SK-N-SH (cell line): ENCODE measurements around the gene ATP11A. TPM values are rescaled to one million over a fixed set of nuclear protein-coding genes. Genes with fewer than 3 reads are reported as not detected.

Experiments
- CTCF ChIA-PET: fragments of 300-600, 350-600 bp; formaldehyde crosslinking; extraction: SDS; loops from one replicate; lab custom pipeline; 2021; lab: Yijun Ruan, JAX
- POLR2A ChIA-PET: fragments of 350-600 bp; sonication (Branson Sonifier 250); formaldehyde crosslinking; extraction: SDS; loops from one replicate; lab custom pipeline; 2020; ENCODE audit warnings: antibody characterized with exemption, inconsistent platforms; lab: Yijun Ruan, JAX
- DNase-seq: peaks from one replicate; pipeline ENCODE4 v3.0.0; 2012
- H2AFZ ChIP-seq: fragments of 200-600 bp; sonication (generic); 2 replicates; pipeline ENCODE4 v1.8.1; 2016; ENCODE audit warnings: antibody characterized with exemption, mild to moderate bottlenecking, low read depth
- H3F3A ChIP-seq: fragments of 200-600 bp; sonication (generic); replicated peaks from 2 replicates; pipeline ENCODE3; 2016; ENCODE audit warnings: antibody characterized with exemption, mild to moderate bottlenecking; ENCODE audit not compliant: insufficient read depth
- H3K27ac ChIP-seq, 2 experiments: fragments of 200-500 bp in 1 of 2; fragments of 200-600 bp in 1 of 2; sonication (Bioruptor generic) in 1 of 2; sonication (generic), shearing (Covaris generic) in 1 of 2; 2 replicates each; pipeline versions ENCODE4 v1.5.1 to v1.6.1; 2014 to 2016; ENCODE audit warnings: low read depth in 2 of 2, inconsistent platforms in 1 of 2, low read length in 1 of 2, mild to moderate bottlenecking in 1 of 2, mixed read lengths in 1 of 2
- H3K27me3 ChIP-seq: fragments of 200-600 bp; sonication (generic), shearing (Covaris generic); 2 replicates; pipeline ENCODE4 v1.6.1; 2016; ENCODE audit warnings: mixed run types; ENCODE audit not compliant: insufficient read depth
- H3K36me3 ChIP-seq, 2 experiments: fragments of 200-500 bp in 1 of 2; fragments of 200-600 bp in 1 of 2; sonication (Bioruptor generic) in 1 of 2; sonication (generic) in 1 of 2; replicated peaks in 1 of 2; 2 replicates each; pipeline versions ENCODE3 to v1.5.1; 2014 to 2016; ENCODE audit warnings: low read length in 1 of 2, mild to moderate bottlenecking in 1 of 2; ENCODE audit not compliant: insufficient read depth in 2 of 2, control insufficient read depth in 1 of 2
- H3K4me1 ChIP-seq, 2 experiments: fragments of 200-500 bp in 1 of 2; fragments of 200-600 bp in 1 of 2; sonication (Bioruptor generic) in 1 of 2; sonication (generic), shearing (Covaris generic) in 1 of 2; 2 replicates each; pipeline versions ENCODE4 v1.5.1 to v1.6.1; 2014 to 2016; ENCODE audit warnings: low read depth in 1 of 2, low read length in 1 of 2, mixed run types in 1 of 2; ENCODE audit not compliant: insufficient read depth in 2 of 2, control insufficient read depth in 1 of 2
- H3K4me2 ChIP-seq: fragments of 200-600 bp; sonication (generic), shearing (Covaris generic); 2 replicates; pipeline ENCODE4 v1.6.1; 2017; ENCODE audit warnings: mixed run types
- H3K4me3 ChIP-seq, 2 experiments: fragments of 200-500 bp in 1 of 2; fragments of 200-600 bp in 1 of 2; sonication (Bioruptor generic) in 1 of 2; sonication (generic), shearing (Covaris generic) in 1 of 2; 2 replicates each; pipeline versions ENCODE4 v1.5.1 to v1.8.1; 2014 to 2016; ENCODE audit warnings: low read depth in 2 of 2, inconsistent platforms in 1 of 2, low read length in 1 of 2, mild to moderate bottlenecking in 1 of 2, mixed read lengths in 1 of 2, moderate library complexity in 1 of 2
- H3K79me2 ChIP-seq: fragments of 200-600 bp; sonication (generic); 2 replicates; pipeline ENCODE4 v1.8.1; 2017; ENCODE audit warnings: mild to moderate bottlenecking; ENCODE audit not compliant: insufficient read depth
- H3K9ac ChIP-seq: fragments of 200-600 bp; sonication (generic); 2 replicates; pipeline ENCODE4 v1.6.1; 2017; ENCODE audit warnings: mixed run types
- H3K9me2 ChIP-seq: fragments of 200-600 bp; sonication (generic); 2 replicates; pipeline ENCODE4 v1.6.1; 2017; ENCODE audit warnings: mixed run types
- H3K9me3 ChIP-seq: fragments of 200-600 bp; sonication (generic); 2 replicates; pipeline ENCODE4 v1.6.1; 2017; ENCODE audit warnings: mixed run types, mild to moderate bottlenecking, moderate library complexity
- H4K20me1 ChIP-seq: fragments of 200-600 bp; sonication (generic); 2 replicates; pipeline ENCODE4 v1.6.1; 2017; ENCODE audit warnings: mild to moderate bottlenecking, mixed run types; ENCODE audit not compliant: insufficient read depth
- CHD2 ChIP-seq: fragments of 150-350 bp; IDR thresholded peaks from 2 replicates; pipeline ENCODE4 v1.6.1; 2018; ENCODE audit warnings: low read length; ENCODE audit not compliant: partially characterized antibody
- ELF1 ChIP-seq: IDR thresholded peaks from 2 replicates; pipeline ENCODE4 v1.4.0; 2012
- EP300 ChIP-seq, 2 experiments: IDR thresholded peaks; 2 replicates each; pipeline versions ENCODE4 v1.4.0 to v1.6.1; 2012; ENCODE audit warnings: borderline replicate concordance in 1 of 2, low read depth in 1 of 2, low read length in 1 of 2
- FOSL2 ChIP-seq: IDR thresholded peaks from 2 replicates; pipeline ENCODE4 v1.4.0; 2012; ENCODE audit warnings: low read depth, mild to moderate bottlenecking, moderate library complexity, borderline replicate concordance
- GABPA ChIP-seq: IDR thresholded peaks from 2 replicates; pipeline ENCODE4 v1.4.0; 2012; ENCODE audit warnings: low read depth, mild to moderate bottlenecking
- GATA2 ChIP-seq: sonication (generic); formaldehyde crosslinking; IDR thresholded peaks from 2 replicates; pipeline ENCODE4 v1.5.0; 2020; ENCODE audit warnings: mild to moderate bottlenecking, missing genetic modification reagents
- JUND ChIP-seq: IDR thresholded peaks from 2 replicates; pipeline ENCODE4 v1.4.0; 2012
- MXI1 ChIP-seq: IDR thresholded peaks from 2 replicates; pipeline ENCODE4 v1.6.1; 2012; ENCODE audit warnings: mild to moderate bottlenecking, low read depth, low read length, improper control_type of control experiment
- RCOR1 ChIP-seq: fragments of 150-350 bp; IDR thresholded peaks from 2 replicates; pipeline ENCODE4 v1.6.1; 2017; ENCODE audit warnings: antibody characterized with exemption, low read length
- SMC3 ChIP-seq: IDR thresholded peaks from 2 replicates; pipeline ENCODE4 v1.6.1; 2012; ENCODE audit warnings: low read depth, low read length, improper control_type of control experiment
- TAF1 ChIP-seq: IDR thresholded peaks from 2 replicates; pipeline ENCODE4 v1.6.1; 2012; ENCODE audit warnings: low read depth, mild to moderate bottlenecking, low read length, moderate library complexity, borderline replicate concordance
- TEAD4 ChIP-seq: IDR thresholded peaks from 2 replicates; pipeline ENCODE4 v1.4.0; 2012; ENCODE audit warnings: mild to moderate bottlenecking, borderline replicate concordance; ENCODE audit not compliant: insufficient read depth
- YY1 ChIP-seq: IDR thresholded peaks from 2 replicates; pipeline ENCODE4 v1.4.0; 2012; ENCODE audit warnings: low read depth, mild to moderate bottlenecking
- WGBS: methylation state at CpG from one replicate; pipeline ENCODE4 v1.1.6; 2017; ENCODE audit warnings: low lambda C conversion rate; 5-methylcytosine and 5-hydroxymethylcytosine counted together
- polyA plus RNA-seq, 3 experiments: library from polyadenylated mRNA; depleted of rRNA; stranded (reverse); fragments of >200 nt; gene quantifications; 2 replicates each; pipeline ENCODE4 v1.2.3, GENCODE V29; 2012
- TF ChIP-seq, protein P1 (sequence below): IDR thresholded peaks from 2 replicates; pipeline ENCODE4; 2012
- TF ChIP-seq, protein P2 (sequence below): fragments of 200-600 bp; sonication (generic); IDR thresholded peaks from 2 replicates; pipeline ENCODE4 v1.6.1; 2017; ENCODE audit warnings: antibody characterized with exemption, mild to moderate bottlenecking, moderate library complexity
- TF ChIP-seq, protein P3 (sequence below): fragments of 150-350 bp; IDR thresholded peaks from 2 replicates; pipeline ENCODE4 v1.6.1; 2016; ENCODE audit warnings: mild to moderate bottlenecking, low read depth, low read length
- TF ChIP-seq, protein P4 (sequence below): IDR thresholded peaks from 2 replicates; pipeline ENCODE4 v1.6.1; 2012; ENCODE audit warnings: mild to moderate bottlenecking, low read depth, low read length, moderate library complexity
- TF ChIP-seq, protein P5 (sequence below): IDR thresholded peaks from 2 replicates; pipeline ENCODE4 v1.4.0; 2012; ENCODE audit warnings: low read depth, borderline replicate concordance

Gene ATP11A
- polyA plus RNA-seq, 1 of the 3 experiments (the other 2 are of a cell fraction) = 4.1 TPM

DNA sequence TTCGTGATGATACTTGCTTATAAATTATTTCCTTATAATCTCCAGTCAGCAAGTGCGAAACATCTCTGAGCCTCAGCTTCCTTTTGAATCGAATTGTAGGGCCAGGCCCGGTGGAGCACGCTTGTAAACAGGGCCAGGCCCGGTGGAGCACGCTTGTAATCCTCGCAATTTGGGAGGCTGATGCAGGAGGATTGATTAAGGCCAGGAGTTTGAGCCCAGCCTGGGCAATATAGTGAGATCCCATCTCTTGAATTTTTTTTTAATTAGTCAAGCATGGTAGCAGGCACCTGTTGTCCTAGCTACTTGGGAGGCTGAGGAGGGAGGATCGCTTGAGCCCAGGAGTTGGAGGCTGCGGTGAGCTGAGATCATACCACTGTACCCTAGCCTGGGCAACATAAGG, 163.0 kb downstream of the ATP11A start:
- Histone ChIP-seq H3K4me2 (no peak overlapping the region), H3K9ac (no peak overlapping the region), H3K9me2 (no peaks in the 10 kb centered on the region), H3K4me3 (no peak overlapping the region), H3K4me1 (peaks cover 0 to 3% of the 10 kb centered on the region in 2 experiments; a peak in 2 of 4 replicates), H3F3A (no peaks in the 10 kb centered on the region), H3K9me3 (no peaks in the 10 kb centered on the region), H2AFZ (no peak overlapping the region), H3K27ac (no peak overlapping the region), H3K36me3 (peaks cover 16 to 27% of the 10 kb centered on the region in 2 experiments), H3K79me2 (no peaks in the 10 kb centered on the region), H4K20me1 (no peaks in the 10 kb centered on the region), H3K27me3 (no peaks in the 10 kb centered on the region)
- TF ChIP-seq JUND = no peak
- TF ChIP-seq, protein P1, sequence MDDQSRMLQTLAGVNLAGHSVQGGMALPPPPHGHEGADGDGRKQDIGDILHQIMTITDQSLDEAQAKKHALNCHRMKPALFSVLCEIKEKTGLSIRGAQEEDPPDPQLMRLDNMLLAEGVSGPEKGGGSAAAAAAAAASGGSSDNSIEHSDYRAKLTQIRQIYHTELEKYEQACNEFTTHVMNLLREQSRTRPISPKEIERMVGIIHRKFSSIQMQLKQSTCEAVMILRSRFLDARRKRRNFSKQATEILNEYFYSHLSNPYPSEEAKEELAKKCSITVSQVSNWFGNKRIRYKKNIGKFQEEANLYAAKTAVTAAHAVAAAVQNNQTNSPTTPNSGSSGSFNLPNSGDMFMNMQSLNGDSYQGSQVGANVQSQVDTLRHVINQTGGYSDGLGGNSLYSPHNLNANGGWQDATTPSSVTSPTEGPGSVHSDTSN = no peak
- no peak for TF ChIP-seq CHD2
- TF ChIP-seq YY1 = no peak
- no peak for TF ChIP-seq TEAD4
- TF ChIP-seq, protein P2, sequence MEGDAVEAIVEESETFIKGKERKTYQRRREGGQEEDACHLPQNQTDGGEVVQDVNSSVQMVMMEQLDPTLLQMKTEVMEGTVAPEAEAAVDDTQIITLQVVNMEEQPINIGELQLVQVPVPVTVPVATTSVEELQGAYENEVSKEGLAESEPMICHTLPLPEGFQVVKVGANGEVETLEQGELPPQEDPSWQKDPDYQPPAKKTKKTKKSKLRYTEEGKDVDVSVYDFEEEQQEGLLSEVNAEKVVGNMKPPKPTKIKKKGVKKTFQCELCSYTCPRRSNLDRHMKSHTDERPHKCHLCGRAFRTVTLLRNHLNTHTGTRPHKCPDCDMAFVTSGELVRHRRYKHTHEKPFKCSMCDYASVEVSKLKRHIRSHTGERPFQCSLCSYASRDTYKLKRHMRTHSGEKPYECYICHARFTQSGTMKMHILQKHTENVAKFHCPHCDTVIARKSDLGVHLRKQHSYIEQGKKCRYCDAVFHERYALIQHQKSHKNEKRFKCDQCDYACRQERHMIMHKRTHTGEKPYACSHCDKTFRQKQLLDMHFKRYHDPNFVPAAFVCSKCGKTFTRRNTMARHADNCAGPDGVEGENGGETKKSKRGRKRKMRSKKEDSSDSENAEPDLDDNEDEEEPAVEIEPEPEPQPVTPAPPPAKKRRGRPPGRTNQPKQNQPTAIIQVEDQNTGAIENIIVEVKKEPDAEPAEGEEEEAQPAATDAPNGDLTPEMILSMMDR = no peak
- no peak for TF ChIP-seq SMC3
- TF ChIP-seq, protein P3, sequence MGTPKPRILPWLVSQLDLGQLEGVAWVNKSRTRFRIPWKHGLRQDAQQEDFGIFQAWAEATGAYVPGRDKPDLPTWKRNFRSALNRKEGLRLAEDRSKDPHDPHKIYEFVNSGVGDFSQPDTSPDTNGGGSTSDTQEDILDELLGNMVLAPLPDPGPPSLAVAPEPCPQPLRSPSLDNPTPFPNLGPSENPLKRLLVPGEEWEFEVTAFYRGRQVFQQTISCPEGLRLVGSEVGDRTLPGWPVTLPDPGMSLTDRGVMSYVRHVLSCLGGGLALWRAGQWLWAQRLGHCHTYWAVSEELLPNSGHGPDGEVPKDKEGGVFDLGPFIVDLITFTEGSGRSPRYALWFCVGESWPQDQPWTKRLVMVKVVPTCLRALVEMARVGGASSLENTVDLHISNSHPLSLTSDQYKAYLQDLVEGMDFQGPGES = no peak
- no peak for TF ChIP-seq GABPA
- TF ChIP-seq ELF1 = no peak
- TF ChIP-seq RCOR1 = no peak
- TF ChIP-seq EP300 (IDR thresholded peaks at IDR 0.05; ENCODE audit: borderline replicate concordance in 1 of 2, low read depth in 1 of 2, low read length in 1 of 2) = no peak
- TF ChIP-seq, protein P4, sequence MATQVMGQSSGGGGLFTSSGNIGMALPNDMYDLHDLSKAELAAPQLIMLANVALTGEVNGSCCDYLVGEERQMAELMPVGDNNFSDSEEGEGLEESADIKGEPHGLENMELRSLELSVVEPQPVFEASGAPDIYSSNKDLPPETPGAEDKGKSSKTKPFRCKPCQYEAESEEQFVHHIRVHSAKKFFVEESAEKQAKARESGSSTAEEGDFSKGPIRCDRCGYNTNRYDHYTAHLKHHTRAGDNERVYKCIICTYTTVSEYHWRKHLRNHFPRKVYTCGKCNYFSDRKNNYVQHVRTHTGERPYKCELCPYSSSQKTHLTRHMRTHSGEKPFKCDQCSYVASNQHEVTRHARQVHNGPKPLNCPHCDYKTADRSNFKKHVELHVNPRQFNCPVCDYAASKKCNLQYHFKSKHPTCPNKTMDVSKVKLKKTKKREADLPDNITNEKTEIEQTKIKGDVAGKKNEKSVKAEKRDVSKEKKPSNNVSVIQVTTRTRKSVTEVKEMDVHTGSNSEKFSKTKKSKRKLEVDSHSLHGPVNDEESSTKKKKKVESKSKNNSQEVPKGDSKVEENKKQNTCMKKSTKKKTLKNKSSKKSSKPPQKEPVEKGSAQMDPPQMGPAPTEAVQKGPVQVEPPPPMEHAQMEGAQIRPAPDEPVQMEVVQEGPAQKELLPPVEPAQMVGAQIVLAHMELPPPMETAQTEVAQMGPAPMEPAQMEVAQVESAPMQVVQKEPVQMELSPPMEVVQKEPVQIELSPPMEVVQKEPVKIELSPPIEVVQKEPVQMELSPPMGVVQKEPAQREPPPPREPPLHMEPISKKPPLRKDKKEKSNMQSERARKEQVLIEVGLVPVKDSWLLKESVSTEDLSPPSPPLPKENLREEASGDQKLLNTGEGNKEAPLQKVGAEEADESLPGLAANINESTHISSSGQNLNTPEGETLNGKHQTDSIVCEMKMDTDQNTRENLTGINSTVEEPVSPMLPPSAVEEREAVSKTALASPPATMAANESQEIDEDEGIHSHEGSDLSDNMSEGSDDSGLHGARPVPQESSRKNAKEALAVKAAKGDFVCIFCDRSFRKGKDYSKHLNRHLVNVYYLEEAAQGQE = no peak
- no peak for TF ChIP-seq MXI1
- TF ChIP-seq, protein P5, sequence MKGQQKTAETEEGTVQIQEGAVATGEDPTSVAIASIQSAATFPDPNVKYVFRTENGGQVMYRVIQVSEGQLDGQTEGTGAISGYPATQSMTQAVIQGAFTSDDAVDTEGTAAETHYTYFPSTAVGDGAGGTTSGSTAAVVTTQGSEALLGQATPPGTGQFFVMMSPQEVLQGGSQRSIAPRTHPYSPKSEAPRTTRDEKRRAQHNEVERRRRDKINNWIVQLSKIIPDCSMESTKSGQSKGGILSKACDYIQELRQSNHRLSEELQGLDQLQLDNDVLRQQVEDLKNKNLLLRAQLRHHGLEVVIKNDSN = no peak
- no peak for TF ChIP-seq GATA2 (CRISPR knock-in tag)
- TF ChIP-seq FOSL2 = no peak
- no peak for TF ChIP-seq TAF1
- CTCF ChIA-PET = interaction anchor here (0.8 to 1.3 kb wide), 3 partner anchors 22 to 247 kb away, joined by 3 to 4 read pairs (median 3); no protein-coding TSS in a partner anchor
- no peak for DNase-seq
- WGBS = 95% methylated on average over 10 of the region's 10 CpGs
- POLR2A ChIA-PET = no interaction called here
